Glomerular visceral epithelial cell (primary cell): ENCODE measurements around the gene ZNF160.
"Not testable (repeated sequence)": the region's sequence is repeated elsewhere in the genome, so short reads cannot be mapped to it uniquely, and the experiment has no call there.

ENCODE experiments used
- DNase-seq: peaks from one replicate; pipeline ENCODE4 v3.0.0-alpha.2; 2016; ENCODE audit errors: extremely low spot score

The ZNF160 gene

DNA sequence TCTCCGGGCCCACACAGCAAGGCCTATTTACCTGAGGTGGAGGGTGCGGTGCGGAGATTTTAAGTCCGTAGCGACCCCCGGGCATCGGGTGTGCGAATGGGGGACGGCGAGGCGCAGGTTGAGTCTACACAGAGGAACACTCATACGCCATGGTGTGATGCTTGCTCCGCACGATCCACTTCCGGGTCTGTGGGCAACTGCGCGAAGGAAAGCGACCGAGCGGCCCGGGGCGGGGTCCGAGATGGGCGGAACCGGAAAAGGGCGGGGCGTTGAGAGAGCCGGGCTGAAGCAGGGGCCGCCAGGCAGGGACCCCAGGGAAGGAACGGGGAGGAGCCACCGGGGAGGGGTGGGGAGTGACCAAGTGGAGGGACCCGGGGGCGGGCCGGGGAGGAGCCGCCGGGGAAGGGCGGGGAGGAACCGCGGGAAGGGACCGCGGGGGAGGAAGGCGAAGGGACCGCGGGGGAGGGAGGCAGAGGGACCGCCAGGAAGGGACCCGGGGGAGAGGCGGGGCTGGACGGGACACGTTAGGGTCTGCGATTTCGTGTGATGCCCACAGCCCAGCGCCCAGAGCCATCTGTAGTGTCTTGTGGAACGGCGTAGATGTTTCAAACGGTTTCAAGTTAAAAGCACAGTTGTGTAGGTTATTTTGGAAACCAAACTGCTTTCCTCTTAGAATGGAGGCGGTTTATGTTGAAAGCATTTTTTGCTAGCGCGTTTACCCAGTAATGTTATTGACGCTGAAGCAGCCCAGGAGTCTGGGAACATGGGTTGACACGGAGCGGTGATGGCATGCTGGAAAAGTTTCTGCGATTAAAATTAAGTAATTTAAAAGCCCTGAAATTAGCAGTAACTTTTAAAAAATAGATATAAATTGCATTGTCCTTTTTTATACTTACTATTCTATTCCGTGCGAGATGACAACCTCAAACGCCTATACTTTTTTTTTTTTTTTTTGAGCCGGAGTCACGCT, at the start of gene ZNF160:
ZNF160 (minus strand) TSS at position 189 of the 970 bp plus-strand sequence. CDS start 17,146 bp downstream, outside the sequence.
- DNase-seq, result peak; percentile 96

DNA sequence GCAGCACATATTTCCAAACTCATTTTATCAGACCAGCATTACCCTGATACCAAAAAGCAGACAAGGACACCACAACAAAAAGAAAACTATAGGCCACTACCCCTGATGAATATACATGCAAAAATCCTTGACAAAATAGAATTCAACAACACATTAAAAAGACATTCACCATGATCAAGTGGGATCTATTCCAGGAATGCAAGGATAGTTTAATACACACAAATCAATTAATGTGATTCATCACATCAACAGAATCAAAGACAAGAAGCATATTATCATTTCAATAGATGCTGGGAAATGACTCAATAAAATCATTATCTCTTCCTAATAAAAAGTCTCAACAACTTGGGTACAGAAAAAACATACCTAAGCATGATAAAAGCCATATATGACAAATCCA, 44.4 kb upstream of the ZNF160 start:
- DNase-seq, result no peak

DNA sequence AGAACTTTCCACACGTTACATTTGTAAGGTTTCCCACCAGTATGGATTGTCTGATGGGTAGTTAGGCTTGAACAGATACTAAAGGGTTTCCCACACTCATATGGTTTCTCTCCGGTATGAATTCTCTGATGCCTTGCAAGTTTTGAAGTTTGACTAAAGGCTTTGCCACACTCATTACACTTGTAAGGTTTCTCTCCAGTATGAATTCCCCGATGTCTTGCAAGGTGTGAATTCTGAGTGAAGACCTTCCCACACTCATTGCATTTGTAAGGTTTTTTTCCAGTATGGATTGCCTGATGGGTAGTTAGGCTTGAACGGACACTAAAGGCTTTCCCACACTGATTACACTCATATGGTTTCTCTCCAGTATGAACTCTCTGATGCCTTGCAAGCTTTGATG, 37.1 kb upstream of the ZNF160 start:
- DNase-seq, result no peak

DNA sequence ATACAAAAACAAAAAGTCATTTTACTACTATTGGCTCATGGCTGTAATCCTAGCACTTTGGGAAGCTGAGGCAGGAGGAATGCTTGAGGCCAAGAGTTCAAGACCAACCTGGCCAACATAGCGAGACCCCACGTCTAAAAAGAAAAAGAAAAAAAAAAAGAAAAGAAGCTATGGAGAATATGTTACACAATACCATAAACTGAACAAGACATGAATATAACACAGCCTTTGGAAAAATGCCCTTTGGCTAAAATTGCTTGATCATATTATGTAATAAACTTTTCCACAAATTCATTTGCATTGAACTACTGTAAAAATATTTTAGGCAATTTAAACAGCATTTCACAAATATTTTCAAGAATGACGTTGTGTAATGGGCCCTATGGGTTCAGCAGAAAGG, 33.2 kb upstream of the ZNF160 start:
- no peak for DNase-seq

DNA sequence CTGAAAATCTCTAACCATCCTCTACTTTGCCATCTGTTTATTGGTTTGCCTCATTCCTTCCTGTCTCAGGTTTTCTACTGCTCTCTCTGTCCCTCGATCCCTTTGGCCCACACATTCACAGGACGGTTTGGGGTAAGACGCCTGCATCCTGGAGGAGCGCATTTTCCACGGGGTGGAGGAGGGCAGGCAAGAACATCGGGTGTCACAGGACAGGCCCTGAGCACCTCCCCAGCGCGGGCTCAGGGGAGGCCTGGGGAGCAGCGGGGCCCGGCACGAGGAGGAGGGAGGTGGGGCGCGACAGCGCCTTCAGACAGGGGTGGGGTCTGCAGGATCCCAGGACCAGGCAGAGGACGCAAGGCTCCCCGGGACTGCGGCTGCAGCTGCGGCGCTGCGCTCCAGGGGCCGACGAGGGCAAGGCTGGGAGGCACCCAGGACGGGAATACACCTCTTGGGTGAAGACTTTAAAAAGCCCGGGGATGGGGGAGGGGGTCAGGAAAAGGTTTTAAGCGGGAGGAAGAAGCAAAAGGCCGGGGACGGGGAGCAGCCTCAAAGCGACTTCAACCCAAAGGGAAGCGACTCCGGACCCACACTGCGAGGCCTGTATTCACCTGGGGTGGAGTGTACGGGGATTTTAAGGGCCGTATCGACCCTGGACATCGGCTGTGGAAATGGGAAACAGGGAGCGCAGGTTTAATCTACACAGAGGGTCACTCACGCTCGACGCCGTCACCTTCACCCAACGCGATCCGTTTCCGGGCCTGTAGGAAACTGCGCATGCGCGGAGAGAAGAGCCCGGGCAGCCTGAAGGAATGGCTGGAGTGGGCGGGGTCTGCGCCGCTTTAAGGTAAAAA, 29.1 kb upstream of the ZNF160 start, which contains the start of gene ZNF415:
ZNF415 (minus strand) TSS at position 770 of the 851 bp plus-strand sequence. CDS start 10,234 bp downstream, outside the sequence.
- DNase-seq, result peak; percentile 1

DNA sequence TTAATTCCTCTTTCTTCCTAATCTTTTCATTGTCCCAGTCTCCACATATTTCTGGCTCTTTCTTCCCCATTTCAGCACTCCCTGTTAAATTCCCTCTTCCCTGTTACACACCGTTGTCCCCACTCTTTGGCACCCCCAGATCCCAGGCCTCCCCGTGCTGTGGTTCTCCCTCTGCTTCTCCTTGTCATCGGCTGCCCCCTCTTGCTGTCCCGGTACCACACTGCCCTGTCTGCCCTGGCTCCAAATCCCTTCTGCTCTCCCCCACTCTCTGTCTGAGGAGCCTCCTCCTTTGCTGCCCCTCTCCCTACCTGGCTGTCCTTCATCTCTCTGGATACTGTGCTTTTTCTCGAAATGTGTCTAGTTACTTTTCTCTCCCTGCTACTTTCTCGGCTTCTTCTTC, 28.5 kb upstream of the ZNF160 start:
- no peak for DNase-seq

DNA sequence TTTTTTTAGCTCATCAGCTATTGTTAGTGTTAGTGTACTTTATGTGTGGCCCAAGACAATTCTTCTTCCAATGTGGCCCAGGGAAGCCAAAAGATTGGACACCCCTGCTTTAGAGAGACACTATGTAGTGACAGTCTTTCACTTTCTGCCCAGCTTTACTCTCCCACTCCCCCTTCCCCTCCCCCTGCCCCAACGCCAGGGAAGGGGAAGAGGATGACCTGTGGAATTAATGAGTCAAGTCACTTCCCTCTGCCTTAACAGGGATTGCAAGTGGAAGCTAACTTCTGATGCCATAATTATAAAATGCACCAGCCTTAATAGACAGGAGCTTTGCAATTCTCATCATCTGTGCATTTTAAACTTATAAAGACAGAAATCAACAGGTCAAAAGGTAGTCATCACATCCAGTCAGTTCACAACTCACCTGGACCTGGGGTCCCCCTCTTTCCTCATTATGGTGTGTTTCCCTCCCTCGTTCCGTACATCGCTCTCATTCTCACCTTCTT, 27.9 kb upstream of the ZNF160 start:
- DNase-seq, result no peak

DNA sequence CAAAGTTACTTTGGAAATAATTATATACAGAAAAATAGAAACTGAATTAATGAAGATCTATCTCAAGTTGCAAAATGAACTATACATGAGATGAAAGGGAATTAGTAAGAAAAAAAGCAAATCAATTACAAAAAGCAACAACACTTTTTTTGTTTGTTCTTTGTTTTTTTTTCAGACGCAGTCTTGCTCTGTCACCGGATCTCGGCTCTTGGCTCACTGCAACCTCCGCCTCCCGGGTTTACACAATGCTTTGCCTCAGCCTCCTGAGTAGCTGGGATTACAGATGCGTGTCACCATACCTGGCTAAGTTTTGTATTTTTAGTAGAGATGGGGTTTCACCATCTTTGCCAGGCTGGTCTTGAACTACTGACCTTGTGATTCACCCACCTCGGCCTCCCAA, 27.3 kb upstream of the ZNF160 start:
- no peak for DNase-seq

DNA sequence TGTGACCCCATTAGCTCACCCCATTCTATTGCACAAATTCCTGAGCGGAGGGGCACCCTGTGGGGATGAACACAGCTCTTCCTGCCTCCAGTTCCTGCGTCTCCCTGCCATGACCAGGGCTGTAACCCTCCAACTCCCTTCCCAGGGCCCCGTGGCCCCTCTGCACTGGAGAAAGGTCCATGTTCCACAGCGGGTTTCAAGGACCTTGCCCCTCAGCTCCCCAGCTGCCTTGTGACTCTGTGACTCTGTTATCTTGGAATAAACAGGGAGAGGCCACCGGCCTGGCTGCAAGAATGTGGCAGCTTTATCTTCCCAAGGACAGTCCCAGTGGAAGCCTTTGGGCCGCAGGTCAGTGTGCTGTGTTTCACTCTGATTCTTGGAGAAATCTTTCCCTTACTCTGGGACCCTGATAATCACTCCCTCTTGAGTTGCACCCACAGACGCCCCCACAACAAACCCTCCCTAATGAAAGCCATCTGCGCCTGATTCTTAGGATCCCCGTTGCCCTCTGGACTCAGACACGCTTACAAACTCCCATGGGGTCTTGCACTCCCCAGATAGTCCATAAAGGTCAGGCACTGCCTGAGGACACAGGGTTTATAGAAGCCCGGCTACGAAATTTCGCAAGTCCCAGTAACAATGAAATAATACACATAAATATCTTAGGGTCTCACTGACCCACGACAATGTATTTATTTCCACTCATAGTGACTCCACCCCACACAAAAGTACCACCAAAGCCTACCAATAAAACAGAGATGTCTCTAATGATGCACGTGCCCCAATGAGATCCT, 23.7 kb upstream of the ZNF160 start:
- not testable (repeated sequence) for DNase-seq

DNA sequence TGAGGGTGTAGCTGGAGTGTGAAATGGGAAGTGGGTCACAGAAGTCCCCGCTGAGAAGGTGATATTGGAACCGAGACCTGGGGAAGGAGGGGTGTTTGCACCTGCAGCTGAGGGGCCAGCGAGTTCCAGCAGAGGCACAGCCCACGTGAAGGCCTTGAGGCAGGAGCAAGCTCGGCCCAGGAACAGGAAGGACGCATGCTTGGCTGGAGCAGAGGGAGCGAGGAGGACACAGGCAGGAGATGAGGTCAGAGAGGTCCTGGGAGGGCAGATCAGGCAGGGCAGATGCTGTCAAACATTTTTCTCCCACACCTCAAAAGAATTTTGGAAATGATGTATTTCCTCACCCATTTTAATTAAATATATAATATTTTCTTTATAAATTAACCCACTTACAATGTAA, 20.2 kb upstream of the ZNF160 start:
- DNase-seq, result no peak

DNA sequence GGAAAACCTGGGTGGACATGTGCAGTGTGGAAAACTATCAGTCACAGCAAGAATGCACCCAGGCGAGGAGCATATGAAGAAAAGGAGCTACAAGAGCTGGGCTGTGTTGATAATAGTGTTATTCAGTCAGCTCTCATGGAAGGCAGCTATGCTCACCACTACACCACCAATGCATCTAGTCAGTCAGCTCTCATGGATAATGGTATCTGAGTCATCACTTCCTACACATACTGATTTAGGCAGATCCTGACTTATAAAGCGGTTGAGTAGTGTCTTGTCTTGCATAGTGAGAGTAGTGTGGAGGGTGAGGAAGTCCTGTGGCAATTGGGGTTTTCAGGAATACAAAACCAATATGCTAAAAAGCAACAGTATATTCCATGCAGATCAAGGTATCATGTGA, 9.1 kb upstream of the ZNF160 start:
- DNase-seq, result no peak

DNA sequence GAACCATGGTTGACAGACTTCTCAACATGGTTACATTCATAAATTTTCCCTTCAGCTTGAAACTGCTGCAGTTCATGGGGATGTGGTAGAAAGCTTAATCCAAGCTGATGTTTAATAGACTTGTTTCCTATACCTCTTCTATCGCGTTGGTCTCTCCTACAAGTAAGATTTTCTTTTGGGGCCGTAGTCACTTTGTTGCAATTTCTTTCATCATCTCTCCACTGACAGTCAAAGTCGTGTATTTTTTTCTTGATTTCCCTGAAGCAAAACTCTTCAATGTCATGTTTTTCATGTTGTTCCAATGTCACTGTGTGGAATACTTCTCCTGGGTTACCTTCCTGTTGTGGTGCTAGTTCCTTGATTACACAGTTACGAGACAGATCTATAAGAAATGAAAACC, 6.3 kb upstream of the ZNF160 start:
- DNase-seq, result no peak

DNA sequence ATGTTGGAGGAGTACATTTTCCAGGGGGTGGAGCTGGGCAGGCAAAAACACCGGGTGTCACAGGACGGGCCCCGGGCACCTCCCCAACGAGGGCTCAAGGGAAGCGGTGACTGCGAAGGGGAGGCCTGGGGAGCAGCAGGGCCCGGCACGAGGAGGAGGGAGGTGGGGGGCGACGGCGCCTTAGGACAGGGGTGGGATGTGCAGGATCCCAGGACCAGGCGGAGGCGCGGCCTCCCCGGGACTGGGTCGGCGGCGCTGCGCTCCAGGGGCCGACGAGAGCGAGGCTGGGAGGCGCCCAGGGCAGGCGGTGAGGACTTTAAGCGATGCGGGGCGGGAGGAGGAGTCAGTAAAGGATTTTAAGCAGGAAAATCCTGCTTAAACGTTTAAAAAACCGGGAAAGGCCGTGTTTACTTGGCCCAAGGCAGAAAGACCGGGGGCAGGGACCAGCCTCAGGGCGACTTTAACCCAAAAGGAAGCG, 427 bp downstream of the ZNF160 start:
- peak; percentile 37 for DNase-seq

DNA sequence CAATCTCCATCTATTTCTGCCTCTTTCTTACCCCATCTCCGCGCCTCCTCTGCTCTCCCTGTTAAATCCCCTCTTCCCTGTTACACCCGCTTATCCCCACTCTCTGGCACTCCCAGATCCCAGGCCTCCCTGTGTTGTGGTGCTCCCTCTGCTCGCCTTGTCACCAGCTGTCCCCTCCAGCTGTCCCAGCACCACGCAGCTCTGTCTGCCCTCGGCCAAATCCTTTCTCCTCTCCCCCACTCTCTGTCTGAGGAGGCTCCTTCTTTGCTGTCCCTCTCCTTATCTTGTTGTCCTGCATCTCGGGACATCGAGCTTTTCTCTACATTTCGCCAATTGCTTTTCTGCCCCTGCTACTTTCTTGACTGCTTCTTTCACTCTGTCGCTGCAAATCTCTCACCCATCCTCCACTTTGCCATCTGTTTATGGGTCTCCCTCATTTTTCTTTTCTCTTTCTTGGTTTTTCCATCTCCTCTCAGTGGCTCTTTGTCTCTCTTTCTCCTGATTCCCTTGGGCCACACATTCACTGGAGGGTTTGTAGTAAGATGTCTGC, 941 bp downstream of the ZNF160 start:
- DNase-seq, result no peak

DNA sequence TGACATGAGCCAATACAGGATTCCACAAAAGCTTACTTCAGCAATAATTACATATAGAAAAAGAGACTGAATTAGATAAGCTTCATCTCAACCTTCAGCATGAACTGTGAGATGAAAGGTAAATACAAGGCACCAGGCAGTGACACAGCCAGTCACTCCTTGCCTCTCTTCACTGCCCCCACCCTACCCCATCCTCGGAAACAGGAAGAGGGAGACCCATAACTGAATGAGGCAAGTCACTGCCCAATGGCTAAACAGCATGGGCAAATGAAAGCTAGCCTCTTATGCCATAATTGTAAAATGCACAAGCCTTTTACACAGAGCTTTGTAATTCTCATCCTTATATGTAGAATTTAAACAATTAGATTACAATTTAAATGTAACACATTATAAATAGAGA, 1.7 kb downstream of the ZNF160 start:
- DNase-seq, result no peak

DNA sequence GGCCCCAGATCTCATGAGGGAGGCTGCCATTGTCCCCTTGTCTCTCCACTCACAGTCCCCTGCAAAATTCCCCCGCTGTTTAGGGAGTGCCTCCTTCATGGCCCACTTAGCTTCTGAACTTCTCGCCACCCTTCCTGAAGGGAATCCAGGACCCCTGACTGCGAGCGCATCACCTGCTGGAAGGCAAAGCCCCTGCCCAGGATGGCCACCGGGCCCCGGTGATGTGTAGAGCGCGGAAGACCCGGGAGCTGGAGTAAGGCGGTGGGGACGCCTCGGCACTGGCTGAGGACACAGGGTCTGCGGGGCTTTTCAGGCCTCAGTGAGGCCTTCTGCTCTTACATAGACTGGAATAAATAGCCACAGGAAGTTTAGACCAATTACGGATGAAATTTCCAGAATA, 4.7 kb downstream of the ZNF160 start:
- DNase-seq, result not testable (repeated sequence)

DNA sequence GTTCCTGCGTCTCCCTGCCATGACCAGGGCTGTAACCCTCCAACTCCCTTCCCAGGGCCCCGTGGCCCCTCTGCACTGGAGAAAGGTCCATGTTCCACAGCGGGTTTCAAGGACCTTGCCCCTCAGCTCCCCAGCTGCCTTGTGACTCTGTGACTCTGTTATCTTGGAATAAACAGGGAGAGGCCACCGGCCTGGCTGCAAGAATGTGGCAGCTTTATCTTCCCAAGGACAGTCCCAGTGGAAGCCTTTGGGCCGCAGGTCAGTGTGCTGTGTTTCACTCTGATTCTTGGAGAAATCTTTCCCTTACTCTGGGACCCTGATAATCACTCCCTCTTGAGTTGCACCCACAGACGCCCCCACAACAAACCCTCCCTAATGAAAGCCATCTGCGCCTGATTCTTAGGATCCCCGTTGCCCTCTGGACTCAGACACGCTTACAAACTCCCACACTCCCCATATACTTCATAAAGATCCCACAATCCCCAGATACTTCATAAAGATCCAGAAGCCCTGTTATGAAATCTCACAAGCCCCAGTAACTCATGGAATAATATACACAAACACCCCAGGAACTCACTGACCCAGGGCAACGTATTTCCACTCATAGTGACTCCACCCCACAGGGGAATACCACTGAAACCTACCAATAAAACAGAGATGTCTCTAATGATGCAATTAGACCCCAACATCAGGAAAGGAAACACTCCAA, 6.1 kb downstream of the ZNF160 start:
- DNase-seq, result not testable (repeated sequence)

DNA sequence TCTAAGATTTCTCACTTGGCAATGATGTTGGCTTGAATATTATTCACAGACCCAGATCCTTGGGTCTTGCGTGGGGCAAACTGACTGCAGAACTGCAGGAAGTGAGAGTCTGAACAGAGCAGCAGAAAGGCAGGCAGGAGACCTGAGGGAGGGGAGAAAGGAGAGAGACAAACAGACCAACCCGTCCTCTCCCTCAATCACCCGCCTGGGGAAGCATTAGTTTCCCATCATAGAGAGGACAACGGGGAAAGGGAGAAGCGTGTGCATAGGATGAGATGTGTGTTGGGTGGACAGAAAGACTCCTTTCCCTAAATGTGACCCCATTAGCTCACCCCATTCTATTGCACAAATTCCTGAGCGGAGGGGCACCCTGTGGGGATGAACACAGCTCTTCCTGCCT, 6.6 kb downstream of the ZNF160 start:
- DNase-seq, result not testable (repeated sequence)

DNA sequence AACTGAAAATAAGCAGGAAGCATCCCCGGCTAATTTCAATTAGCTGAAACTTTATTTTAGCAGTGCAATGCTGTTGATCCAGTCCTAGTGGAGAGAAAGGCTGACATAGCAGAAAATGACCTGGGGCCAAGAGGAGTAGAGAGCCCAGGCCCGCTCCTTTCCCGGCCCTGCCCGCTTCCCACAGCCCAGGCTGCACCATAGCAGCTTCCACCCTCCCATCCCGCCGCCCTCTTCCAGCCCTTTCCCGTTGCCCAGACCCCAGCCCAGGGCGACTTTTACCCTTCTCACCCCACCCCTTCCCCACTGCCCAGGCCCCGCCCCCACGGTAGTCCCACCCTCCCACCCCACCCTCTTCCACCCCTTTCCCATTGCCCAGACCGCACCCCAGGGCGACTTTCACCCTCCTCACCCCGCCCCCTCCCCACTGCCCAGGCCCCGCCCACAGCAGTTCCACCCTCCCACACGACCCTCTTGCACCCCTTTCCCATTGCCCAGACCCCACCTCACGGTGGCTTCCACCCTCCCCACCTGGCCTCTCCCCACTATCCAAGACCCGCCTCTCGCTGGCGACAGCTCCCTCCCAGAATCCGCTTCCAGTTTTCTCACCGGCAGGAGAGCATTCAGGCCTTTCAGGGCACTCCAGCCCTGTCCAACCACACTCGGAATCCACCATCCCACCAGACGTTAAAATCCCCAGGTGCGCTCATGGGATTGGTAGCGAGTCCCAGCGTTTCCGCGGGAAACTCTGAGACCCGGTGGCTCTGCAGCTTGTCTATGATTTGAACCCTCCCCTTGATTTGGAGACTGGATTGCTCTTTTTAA, 8.3 kb downstream of the ZNF160 start:
- DNase-seq, result no peak
